Amygdala (tissue), 56 donors: Measurements from ENCODE around the gene USH2A.
"Not testable (repeated sequence)": the region's sequence is repeated elsewhere in the genome, so short reads cannot be mapped to it uniquely, and the experiment has no call there.

ENCODE experiments used
- DNase-seq, 56 donors: peaks; one replicate each; lab custom pipeline; 2025; lab: John Stamatoyannopoulos, UW

The USH2A gene

DNA sequence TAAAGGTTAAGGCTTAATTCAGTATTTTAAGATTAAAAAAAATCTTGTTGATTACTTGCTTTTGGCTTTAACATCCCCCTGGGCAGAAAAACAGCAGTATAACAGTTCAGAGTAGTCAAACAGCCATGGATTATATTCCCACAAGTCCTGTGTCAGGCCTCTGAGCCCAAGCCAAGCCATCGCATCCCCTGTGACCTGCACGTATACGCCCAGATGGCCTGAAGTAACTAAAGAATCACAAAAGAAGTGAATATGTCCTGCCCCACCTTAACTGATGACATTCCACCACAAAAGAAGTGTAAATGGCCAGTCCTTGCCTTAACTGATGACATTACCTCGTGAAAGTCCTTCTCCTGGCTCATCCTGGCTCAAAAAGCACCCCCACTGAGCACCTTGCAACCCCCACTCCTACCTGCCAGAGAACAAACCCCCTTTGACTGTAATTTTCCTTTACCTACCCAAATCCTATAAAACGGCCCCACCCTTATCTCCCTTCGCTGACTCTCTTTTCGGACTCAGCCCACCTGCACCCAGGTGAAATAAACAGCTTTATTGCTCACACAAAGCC lies 277.7 kb downstream of the USH2A start:
- DNase-seq: not testable (repeated sequence)

DNA sequence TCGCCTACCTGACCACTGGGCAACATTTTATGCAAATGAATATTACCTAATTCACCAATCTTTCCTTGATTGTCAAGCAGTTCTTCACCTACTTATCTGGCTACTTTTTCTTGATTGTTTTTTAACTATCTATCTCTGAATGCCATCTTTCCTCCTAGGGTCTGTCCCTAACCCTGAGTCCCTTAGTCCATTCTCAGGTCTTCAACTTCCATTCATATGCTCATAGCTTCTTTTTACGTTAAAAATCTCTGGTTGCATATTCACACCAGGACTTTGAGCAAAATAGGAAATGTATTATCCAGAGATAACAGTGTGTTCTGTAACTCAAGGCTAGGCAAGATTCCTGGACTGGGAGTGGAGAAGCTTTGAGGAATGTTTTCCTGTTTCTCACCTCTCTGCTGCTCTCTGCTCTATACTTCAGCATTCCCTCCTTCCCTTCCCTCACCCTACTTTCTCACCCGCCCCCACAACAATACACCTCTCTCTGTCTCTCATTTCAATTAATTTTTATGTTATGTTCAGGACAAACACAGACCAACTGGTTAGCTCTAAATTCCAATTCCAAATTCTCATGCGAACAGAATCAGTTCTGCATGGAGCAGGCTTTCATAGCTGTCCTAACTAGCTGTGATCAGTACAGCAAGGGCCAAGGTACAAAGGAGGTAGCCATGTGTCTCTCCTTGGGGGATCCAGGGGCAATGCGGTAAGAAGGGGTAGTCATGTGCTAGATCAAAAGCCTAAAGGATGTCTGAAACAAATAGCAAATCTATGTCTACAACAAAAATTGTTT lies 278.4 kb downstream of the USH2A start:
- DNase-seq: no peak

DNA sequence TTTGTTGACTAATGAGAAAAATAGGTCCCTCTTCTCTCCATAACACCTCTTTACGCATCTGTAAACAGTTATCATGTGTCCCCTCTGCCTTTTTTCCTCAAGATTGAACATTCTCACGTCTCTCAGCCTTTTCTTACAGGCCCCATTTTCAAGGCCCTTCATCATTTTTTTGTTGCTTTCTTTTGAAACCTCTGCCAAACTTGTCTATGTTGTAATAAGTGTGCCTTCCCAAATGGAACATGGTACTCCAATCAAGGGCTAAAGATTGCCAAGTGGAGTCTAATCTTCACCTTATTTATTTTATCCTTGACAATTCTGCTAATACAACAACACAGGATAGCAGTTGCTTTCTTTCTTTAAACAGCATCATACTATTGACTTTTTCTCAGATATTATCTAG lies 280.3 kb downstream of the USH2A start:
- DNase-seq: no peak

DNA sequence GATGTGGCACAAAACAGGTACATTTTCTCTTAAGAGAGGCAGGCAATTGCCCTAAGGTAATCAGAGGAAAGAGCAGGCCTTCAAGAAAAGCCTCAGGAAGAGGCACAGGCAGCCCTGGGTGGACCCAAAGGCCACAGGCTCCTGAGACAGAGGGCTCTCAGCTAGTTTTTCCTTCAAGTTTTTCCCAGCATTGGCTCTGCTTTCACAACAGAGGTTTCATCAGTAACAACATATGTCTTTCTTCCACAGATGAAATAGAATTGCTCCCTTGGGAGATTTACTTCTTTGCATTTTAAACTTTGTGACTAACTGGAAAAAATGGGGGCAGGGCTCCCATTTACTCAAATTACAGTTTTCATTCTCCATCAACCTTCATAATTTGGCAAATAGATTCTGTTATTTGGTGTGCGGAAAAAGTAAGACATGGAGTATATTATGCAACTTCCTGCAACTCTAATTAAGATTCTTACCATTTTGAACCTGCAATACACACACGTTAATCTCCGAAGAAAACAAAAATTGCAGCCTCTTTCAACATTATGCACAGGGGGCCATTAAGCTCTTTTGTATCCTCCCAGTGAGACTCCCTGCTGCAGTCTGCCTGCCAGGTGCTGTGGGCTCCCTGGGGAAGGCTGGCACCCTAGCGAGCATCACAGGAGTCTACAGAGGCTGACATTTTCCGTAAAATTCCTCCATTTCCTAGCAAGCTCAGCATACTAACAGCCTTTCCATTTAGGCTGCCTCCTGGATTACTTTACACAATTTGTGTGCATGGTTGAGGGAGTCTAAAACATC lies 282.3 kb downstream of the USH2A start:
- DNase-seq: no peak

DNA sequence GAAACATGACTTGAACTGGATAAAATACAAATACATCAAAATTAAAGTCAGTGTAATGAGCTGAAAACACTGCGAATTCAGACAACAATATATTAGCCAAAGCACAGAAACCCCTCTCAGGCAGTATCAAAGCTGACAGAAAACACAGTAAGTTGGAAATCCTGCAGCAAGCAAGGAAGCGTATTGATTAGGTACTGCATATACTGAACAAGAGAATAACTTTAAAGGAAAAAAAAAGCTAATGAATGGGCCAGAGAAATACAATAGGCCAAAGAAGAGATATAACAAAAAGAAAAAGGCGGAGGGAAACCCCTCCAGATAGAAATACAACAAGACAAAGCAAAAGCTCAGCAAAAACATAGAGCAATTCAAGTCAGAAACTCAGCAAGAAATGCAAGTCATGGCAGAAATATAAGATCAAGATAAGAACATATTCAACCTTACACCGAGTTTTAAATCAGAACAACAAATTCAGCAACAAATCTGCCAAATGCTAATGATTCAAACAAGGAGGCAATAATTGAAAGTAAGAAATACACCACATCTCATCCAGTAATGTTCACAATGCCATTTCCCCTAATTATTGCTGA lies 299.0 kb downstream of the USH2A start:
- DNase-seq: no peak

DNA sequence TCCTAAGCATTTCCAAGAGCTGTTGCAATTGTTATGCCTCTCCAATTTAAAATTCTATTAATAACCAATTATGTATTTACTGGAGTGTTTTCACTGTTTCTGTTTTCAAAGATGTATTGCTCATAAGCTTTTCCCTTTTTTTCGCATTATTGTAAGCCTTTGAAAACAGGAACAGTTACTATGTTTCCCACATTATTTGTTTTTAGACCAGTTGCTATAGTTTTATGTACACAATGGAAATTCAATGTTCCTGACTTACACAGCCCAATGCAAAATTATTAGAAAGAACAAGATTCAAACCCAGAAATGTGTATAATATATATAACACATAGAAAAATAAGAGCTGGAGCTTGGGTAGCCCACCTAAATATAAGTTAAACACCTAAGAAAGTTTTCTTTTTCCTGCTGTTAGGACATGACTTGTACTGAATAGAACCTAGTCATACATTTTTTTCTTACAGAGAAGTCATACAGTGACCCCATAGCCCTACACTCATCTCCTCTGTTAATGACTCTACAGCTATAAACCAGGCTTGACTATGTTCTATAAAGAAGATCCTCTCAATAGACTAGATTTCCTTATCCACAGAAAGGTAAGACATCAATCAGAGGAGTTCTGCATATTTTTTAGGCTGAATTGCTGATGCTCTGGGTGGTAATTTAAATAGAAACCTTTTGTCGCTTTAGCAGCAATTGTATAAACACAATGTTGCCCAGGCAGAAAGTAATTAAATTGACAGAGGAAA lies 299.6 kb downstream of the USH2A start:
- DNase-seq: no peak

DNA sequence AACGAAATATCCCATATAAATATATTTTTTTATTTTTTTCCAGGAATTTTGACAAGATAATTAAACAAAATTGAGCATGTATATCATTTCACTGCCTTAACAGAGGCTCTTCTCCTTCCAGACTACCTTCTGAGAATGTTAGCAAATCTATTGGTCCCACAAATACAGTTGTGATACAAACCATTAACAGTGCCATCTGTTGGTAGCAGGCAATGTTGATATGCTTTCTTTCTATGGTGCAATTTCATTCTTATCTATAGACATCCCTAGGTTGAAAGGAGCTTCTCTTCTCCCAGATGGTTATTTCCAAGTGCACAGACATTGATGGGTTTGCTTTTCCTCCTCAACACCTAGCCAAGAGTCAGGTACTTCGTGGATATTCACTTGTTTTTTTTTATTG lies 303.6 kb downstream of the USH2A start:
- DNase-seq: no peak

DNA sequence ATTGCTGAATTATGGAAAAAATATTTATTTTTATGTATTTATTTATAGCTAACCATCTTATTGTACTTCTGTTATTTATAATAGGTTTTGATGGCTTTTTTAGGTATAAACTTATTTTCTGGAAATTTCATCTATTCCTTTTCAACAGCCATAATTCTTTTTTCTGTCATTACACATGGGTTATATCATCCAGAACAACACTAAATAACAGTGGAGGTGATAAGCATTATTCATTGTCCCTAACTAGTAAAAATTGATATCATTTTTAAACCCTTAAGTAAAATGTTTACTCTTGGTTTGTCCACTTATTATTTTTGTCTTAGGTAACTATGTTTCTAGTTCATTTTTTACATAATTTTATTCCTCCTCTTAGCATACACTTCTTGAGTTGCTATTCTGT lies 309.1 kb downstream of the USH2A start:
- no peak for DNase-seq

GRCh38 chr1:216113181-216113580 lies 310.1 kb downstream of the USH2A start:
- DNase-seq: no peak

DNA sequence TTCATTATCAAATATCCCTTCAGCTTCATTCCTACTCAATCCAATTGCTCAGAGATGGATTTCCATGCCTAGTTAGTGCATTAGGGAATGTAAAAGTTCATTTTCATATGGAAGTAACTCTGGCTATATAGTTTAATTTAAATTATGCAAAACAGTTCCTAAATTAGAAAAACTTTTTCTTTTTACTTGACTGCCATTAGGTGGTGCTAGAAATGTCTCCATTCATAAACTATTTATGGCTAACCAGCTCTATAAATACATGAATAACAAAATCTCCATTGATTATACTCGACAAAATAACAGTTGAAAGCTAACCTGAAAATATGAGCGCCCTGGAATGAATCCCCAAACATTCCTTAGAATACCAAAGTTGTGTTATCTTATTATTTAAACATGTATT lies 311.4 kb downstream of the USH2A start:
- no peak for DNase-seq

DNA sequence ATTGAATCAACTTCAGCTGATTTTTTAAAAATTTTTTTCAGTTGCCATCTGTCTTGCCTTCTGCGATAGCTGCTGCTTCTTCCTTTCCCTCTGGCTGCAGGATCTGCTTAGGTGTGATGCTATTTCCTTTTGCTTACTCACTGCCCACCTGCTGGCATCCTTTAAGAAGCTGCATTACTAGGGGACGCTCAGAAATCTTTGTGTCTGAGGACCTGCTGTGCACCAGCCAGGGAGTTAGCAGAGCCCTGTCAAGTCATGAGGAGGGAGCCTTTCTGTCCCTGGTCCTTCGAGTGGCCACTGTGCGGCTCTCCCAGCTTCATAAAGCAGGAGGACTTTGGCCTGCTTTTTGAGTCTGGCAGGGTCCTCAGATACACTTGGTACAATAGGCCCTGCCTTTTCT lies 327.8 kb downstream of the USH2A start:
- peak in 1 of 56 donors; percentile 1 for DNase-seq

DNA sequence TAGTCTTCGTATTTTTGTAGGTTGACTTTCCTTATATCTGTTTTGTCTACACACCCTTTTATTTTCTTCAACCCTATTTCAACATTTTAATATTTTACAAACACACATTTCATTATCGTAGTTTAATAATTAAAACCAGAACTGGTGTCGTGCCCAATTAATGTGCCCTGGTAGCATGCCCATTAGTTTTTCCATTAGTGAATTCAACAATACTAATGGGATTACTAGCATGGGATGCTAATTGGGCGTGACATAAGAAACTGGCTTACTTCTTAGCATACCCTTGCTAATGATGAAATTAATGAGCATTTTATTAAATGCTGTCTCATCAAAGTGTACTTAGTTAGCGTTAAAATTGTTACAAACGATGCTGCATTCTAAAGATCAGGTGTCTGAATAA lies 332.7 kb downstream of the USH2A start:
- DNase-seq: no peak

DNA sequence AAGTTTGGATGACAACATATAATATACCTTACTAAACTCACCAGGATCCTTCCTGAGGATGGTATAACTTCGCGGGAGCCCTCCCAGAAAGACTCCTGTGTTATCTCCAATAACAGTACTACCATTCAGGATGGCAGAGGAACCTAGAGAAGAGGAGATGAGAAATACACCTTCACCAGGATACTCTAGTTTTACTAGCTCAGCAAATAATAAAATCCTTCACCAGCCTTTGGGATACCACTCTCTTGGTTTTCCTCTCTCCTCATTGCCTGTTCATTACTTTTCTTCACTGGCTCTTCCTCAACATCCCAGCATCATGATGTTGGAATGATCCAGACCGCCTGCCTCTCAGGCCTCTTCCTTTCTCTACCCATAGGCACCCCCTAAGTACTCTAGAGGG lies 336.6 kb downstream of the USH2A start:
- no peak for DNase-seq

DNA sequence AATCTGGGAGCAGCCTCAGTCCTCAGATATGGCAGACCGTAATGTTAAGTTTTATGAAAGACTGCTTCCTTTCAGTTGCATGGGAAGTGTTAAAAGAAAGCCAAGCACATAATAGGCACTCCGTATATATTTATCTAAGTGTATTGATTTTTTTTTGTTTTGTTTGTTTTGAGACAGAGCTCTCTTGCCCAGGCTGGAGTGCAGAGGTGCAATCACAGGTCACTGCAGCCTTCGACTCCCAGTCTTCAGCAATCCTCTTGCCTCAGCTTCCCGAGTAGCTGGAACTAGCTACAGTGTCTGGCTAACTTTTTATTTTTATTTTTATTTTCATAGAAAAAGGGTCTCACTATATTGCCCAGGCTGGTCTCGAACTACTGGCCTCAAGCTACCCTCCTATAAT lies 341.8 kb downstream of the USH2A start:
- no peak for DNase-seq

DNA sequence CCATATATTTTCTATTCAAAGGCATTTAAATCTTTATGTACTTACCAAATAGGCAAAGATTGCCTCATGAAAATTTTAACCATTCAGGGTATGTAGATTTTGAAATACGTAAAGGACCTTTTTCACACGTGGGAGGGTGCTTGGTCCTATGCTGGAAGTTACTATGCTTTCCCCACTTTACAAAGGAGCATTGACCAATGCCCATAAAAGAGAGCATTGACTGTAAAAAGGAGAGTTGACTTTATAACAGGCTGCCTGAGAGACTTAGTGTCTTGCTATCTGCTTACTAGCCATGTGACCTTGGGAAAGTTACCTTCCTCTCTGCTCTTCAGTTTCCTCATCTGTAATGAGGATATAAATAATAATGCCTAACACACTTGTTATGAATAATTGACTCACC lies 346.5 kb downstream of the USH2A start:
- no peak for DNase-seq

DNA sequence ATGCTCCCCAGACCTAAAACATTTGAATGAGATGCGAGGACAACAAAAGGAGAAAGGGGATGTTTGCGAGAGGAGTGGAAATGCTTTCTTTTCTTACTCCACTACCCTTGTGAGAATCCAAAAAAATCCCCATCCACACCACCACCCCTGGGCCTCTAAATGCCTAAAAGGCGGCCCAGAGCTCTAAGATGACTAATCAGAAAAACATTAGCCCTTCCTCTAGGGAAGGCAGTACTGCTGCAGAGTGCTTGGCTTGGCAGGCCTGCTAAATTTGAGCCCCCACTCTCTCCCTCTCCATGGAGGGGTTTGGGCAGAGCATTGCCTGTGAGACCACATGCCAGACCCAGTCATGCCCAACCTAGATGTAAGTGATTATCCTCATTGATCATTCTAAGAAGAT lies 347.9 kb downstream of the USH2A start:
- DNase-seq: no peak

GRCh38 chr1:216073793-216074595 lies 349.3 kb downstream of the USH2A start:
- no peak for DNase-seq

DNA sequence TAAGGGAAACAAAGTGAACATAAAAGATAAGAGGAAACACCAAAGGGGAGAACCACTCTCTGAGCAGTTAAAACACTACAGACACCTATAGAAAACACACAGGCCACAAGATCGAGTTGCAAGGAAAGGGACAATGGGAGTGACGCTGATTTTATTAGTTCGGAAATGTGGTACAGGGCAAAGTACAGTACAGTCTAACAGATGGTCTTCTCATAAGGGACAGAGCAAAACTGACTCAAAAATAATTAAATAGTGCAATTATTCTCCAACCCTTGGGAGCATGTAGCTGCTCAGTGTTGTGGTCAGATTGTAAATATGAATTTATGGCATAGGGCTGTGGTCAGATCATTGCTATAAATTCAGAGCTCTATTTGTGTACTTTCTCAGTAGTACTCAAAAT lies 352.0 kb downstream of the USH2A start:
- no peak for DNase-seq

GRCh38 chr1:216064643-216065042 lies 358.6 kb downstream of the USH2A start:
- no peak for DNase-seq

- DNase-seq: no peak
Measured at GRCh38 chr1:216057947-216058346, 365.3 kb downstream of the USH2A start.
